Measurements from ENCODE around the gene TC2N.

DNA sequence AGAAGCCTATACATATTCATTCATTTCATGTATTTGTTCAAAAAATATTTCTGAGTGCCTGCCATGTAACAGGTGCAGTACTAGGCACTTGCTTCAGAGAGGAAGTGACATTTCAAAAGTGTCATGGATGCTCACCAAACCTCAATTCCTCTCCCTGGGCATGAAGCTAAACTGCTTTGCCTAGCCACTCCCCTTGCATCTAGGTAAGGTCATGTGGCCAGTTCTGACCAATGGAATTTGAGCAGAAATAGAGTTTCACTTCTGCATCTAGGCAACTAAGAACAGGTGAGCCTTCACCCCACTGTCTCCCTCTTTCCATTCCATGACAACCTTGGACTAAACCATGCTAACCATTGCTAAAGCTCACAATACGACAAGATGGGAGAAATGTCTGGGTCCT lies 27.6 kb downstream of the TC2N start:
- TF ChIP-seq, protein P1, sequence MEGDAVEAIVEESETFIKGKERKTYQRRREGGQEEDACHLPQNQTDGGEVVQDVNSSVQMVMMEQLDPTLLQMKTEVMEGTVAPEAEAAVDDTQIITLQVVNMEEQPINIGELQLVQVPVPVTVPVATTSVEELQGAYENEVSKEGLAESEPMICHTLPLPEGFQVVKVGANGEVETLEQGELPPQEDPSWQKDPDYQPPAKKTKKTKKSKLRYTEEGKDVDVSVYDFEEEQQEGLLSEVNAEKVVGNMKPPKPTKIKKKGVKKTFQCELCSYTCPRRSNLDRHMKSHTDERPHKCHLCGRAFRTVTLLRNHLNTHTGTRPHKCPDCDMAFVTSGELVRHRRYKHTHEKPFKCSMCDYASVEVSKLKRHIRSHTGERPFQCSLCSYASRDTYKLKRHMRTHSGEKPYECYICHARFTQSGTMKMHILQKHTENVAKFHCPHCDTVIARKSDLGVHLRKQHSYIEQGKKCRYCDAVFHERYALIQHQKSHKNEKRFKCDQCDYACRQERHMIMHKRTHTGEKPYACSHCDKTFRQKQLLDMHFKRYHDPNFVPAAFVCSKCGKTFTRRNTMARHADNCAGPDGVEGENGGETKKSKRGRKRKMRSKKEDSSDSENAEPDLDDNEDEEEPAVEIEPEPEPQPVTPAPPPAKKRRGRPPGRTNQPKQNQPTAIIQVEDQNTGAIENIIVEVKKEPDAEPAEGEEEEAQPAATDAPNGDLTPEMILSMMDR (conservative IDR thresholded peaks at IDR 0.05) = no peak
- no peak for TF ChIP-seq EZH2 (IDR thresholded peaks at IDR 0.05; ENCODE audit: low read depth)
